ENCODE data around the gene SLC26A4.
"Not testable (repeated sequence)": the region's sequence is repeated elsewhere in the genome, so short reads cannot be mapped to it uniquely, and the experiment has no call there.

Gene SLC26A4

GRCh38 chr7:107638594-107638993 is 22.0 kb upstream of the SLC26A4 start:
- TF ChIP-seq ISL1 (CRISPR knock-in tag; IDR thresholded peaks at IDR 0.05) (no peak), POU6F1 (CRISPR knock-in tag; IDR thresholded peaks at IDR 0.05; ENCODE audit: borderline replicate concordance, low read depth) (no peak), OSR1 (CRISPR knock-in tag; IDR thresholded peaks at IDR 0.05) (no peak), TOX (CRISPR knock-in tag; IDR thresholded peaks at IDR 0.05; ENCODE audit: borderline replicate concordance) (no peak), ZC3H10 (CRISPR knock-in tag; IDR thresholded peaks at IDR 0.05) (no peak), SNAI2 (CRISPR knock-in tag; IDR thresholded peaks at IDR 0.05) (no peak), CSDC2 (CRISPR knock-in tag; IDR thresholded peaks at IDR 0.05) (no peak), BACH2 (CRISPR knock-in tag; IDR thresholded peaks at IDR 0.05; ENCODE audit: borderline replicate concordance) (no peak), PPARA (CRISPR knock-in tag; IDR thresholded peaks at IDR 0.05; ENCODE audit: borderline replicate concordance) (no peak), PATZ1 (CRISPR knock-in tag; IDR thresholded peaks at IDR 0.05; ENCODE audit: borderline replicate concordance) (no peak), TSHZ2 (CRISPR knock-in tag; IDR thresholded peaks at IDR 0.05) (no peak), CSRNP3 (CRISPR knock-in tag; IDR thresholded peaks at IDR 0.05) (no peak), ZNF8 (CRISPR knock-in tag; IDR thresholded peaks at IDR 0.05) (no peak), RARB (CRISPR knock-in tag; IDR thresholded peaks at IDR 0.05) (no peak)
- no peak for ATAC-seq

GRCh38 chr7:107639070-107639469 is 21.6 kb upstream of the SLC26A4 start:
- not testable (repeated sequence) for ATAC-seq

GRCh38 chr7:107641676-107642075 is 19.0 kb upstream of the SLC26A4 start:
- ATAC-seq = no peak
- TF ChIP-seq ZNF8 (CRISPR knock-in tag; IDR thresholded peaks at IDR 0.05) = no peak
- no peak for TF ChIP-seq CREB5 (CRISPR knock-in tag; IDR thresholded peaks at IDR 0.05; ENCODE audit: low read depth)
- TF ChIP-seq ZNF70 (CRISPR knock-in tag; IDR thresholded peaks at IDR 0.05) = no peak
- TF ChIP-seq ZFP3 (CRISPR knock-in tag; IDR thresholded peaks at IDR 0.05) = no peak
- no peak for TF ChIP-seq POU6F1 (CRISPR knock-in tag; IDR thresholded peaks at IDR 0.05; ENCODE audit: borderline replicate concordance, low read depth)
- no peak for TF ChIP-seq TOX (CRISPR knock-in tag; IDR thresholded peaks at IDR 0.05; ENCODE audit: borderline replicate concordance)
- no peak for TF ChIP-seq BACH2 (CRISPR knock-in tag; IDR thresholded peaks at IDR 0.05; ENCODE audit: borderline replicate concordance)
- no peak for TF ChIP-seq ZC3H10 (CRISPR knock-in tag; IDR thresholded peaks at IDR 0.05)
- no peak for TF ChIP-seq GLIS3 (CRISPR knock-in tag; IDR thresholded peaks at IDR 0.05)
- TF ChIP-seq SNAI2 (CRISPR knock-in tag; IDR thresholded peaks at IDR 0.05) = no peak
- no peak for TF ChIP-seq RARB (CRISPR knock-in tag; IDR thresholded peaks at IDR 0.05)
- TF ChIP-seq OSR1 (CRISPR knock-in tag; IDR thresholded peaks at IDR 0.05) = no peak
- TF ChIP-seq PPARA (CRISPR knock-in tag; IDR thresholded peaks at IDR 0.05; ENCODE audit: borderline replicate concordance) = no peak

All from SK-N-SH treated with all-trans-retinoic acid at 6 μM for 48 hours (cell line).